Medulla oblongata (tissue), 1 donor: ENCODE results near the gene RBP5.

Experiments used
- DNase-seq: peaks from one replicate; pipeline ENCODE4 v3.0.0-alpha.2; 2015; ENCODE audit errors: extremely low spot score

RBP5 gene

DNA sequence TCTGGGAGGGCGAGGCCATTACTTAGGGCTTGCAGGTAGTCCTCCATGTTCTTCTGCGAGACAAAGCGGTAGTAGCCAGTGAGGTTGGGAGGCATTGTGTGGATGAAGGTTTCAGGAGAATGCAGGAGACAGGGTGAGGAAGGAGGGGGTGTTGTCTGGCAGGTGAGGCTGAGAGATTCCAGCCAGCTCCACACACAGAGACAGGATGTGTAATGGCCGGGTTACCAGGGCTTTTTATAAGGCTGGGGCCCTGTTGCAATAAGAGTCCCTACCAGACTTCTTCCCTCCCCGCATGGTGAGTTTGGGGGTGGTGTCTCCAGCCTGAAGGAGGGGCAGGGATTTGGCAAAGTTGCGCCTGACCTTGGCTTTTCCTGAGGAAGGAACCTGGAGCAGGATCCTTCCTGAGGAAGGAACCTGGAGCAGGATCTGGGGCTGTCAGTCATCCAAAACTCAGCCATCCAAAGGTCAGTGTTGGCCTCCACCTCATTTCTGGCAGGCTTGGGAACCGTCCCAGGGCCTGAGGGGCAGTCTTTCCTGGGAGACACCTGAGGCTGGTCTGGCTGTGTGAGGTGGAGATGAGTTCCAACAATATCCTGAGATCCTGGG lies at the start of gene RBP5:
TSS of gene RBP5 (minus strand) at position 209 of the 606 bp plus-strand sequence. CDS start at position 95, 114 bp downstream.
- DNase-seq: no peak

- DNase-seq: no peak
These were observed 49.8 kb upstream of the RBP5 start for GRCh38 chr12:7178481-7178880.

- DNase-seq: no peak
These were observed 47.9 kb upstream of the RBP5 start for GRCh38 chr12:7176595-7176994.

DNA sequence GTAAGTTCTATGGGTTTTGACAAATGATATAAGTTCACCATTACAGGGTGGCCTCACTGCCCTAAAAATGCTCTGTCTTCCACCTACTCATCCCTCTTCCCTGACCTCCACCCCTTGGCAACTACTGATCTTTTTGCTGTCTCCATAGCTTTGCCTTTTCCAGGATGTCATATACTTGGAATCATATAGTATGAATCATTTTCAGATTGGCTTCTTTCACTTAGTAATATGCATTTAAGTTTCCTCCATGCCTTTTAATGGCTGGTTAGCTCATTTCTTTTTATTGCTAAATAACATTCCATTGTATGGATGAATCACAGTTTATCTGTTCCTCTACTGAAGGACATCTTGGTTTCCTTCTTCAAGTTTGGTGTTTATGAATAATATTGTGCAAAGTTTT lies 46.8 kb upstream of the RBP5 start:
- DNase-seq: no peak

DNA sequence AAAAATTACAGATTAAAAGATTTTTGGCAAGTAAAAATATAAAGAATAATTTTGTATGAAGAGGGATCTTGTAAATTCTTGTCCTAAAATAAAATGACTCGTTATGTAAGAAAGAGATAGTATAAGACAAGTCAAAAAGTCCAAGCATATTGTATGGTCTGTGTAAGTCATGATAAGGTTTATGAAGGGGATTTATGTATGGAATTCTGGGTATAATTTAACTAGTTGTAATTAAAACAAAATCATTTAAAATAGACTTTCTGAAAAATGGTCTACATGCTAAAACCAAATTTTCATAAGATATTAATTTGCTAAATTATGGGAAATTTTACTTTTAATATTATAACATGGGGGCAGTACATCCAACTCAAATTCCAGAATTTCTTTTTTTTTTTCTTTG lies 43.2 kb upstream of the RBP5 start:
- DNase-seq: no peak

DNA sequence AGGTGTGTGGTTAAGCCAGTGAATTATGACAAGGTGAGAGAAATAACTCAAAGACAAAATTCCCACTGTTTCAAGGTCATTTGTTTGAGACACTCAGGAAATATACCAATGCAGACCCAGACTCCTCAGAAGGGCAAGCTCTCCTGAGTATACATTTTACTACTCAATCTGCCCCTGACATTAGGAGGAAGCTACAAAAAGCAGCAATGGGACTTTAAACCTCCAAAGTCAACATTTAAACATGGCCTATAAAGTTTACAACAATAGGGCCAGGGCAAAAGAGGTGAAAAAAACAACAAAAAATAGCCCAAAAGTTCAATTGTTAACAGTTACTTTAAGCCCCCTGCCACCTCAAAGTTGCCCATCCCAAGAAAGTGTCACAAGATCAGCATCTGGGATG lies 41.3 kb upstream of the RBP5 start:
- DNase-seq: no peak

DNA sequence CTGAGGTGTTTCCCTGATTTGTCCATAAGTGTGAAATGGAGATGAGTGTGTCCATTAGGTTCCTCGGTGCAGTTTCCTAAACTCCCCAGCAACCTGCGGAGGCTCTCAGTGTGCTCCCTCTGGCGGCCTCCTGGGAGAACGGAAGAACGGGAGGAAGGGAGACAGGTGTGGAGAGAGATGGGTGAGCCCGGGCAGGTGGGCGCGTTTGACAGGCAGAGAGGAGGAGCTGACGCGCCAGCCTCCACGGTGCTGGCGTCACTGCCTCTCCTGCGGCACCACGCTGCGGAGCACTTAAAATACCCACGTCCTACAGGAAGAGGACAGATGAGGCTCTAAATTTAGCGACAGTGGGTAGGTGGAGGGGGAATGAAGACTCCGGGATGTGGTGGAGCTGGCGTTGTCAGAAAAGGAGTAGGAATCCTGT lies 34.0 kb upstream of the RBP5 start:
- no peak for DNase-seq

DNA sequence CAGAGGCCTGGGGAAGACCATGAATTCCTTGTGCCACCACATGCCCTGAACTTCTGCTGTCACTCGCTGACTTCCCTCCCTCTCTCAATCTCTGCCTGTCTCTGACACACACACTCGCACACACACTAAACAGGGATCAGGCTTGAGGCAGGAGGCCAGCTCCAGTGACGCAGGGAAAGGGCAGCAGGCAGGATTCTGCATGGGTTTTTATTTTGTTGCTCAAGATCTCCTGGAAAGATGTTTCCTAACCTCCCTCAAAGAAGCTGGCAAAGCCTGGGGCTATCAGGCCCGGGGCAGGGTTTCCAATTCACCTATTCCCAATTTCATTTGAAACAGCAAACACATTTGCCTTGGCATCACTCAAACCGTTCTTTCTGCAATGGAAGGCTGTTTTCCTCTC lies 33.1 kb upstream of the RBP5 start:
- DNase-seq: no peak

GRCh38 chr12:7161327-7161726 lies 32.6 kb upstream of the RBP5 start:
- DNase-seq: no peak

DNA sequence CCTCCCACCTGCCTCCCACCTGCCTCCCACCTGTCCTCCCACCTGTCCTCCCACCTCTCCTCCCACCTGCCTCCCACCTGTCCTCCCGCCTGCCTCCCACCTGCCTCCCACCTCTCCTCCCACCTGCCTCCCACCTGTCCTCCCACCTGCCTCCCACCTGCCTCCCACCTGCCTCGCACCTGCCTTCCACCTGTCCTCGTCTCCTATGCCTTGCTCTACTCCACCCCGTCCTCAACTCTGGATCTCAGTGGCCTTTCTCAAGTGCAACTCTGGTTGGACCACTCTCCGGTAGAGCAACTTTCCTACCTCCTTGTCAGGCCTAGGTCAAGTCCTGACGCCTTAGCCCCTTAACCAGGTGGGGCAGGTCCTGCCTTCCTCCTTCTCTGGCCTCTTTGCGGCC lies 31.5 kb upstream of the RBP5 start:
- DNase-seq: no peak

DNA sequence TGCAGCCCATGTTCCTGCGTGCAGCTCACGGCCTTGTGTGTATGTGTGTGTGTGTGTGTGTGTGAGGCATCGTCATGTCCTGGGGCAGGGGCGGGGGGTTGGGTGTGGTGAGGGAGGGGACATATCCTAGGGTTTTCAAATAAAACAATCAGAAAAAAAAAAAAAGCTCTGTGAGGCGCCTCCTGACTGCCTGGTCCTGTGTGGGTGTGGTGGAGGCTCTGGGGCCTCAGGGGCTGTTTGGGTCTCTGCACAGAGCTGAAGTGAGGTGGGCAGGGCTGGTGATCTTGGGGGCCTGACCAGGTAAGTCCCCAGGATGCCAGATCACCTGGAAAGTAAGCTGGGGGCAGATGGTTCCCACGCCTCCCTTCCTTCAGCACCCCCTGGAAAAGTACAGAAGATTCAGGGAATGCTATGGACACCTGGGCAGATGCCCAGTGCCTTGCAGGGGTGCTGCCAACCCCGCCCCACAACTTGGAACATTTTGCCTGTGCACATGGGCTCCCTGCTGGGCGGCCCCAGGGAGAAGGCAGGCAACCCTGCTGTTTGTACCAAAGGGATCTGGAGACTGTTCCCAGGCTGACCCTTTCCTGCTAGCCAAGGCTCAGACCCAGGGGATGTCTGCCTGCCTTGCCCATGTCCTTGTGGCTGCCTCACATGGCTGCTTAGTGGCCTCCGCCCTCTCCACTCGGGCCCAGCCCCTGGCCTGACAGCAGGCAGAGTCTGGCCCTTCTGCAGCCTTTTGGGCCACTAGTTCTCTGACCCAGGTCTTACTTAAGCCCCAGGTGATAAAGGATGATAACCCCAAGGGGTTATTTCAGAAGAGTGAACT lies 30.3 kb upstream of the RBP5 start:
- no peak for DNase-seq

GRCh38 chr12:7157391-7157790 lies 28.7 kb upstream of the RBP5 start:
- no peak for DNase-seq

GRCh38 chr12:7156259-7157197 lies 27.8 kb upstream of the RBP5 start:
- no peak for DNase-seq

DNA sequence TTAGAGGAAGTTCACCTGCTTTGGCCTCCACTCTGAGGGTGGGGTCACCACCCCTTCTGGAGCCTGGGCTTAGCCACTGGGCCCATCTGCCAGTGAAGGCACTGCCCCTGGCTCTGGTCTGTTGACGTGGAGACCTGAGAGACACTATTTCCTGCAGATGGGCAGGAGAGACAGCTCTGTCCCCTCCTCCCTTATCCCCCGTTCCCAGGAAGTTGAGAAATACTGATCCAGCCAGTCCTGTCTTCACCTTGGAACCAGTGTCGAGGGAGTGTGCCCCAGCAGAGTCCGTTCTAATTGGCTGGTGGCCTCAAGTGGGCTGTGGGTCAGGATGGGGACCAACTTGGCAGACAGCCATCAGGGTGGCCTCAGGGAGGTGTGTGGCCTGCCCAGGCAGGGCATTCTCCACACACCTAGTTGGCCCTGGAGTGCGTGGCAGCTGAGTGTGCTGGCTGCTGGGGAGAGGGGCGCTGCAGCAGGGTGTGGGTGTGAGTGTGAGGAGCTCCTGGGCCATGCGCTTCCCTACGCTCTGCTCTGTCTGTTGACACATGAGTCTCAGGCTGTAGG lies 26.9 kb upstream of the RBP5 start:
- DNase-seq: no peak

- no peak for DNase-seq
These were observed 26.3 kb upstream of the RBP5 start for GRCh38 chr12:7154901-7155470.

DNA sequence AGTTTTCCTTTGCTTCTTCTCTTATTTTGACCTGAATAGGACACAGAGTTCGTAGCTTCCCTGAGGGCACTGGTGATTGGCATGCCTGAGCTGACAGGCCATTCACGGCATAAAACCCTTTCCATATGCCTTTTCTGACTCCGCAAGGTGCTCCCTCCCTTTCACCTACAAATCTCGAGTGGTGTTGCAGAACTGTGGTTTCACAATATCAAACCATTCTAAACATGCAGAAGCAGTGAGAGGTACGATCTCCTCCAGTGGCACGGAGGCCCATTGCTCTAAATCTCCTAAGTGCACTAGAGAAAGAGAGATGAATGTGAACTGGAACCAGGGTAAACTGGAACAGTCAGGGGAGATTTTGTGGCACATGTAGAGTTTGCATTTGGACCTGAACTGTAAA lies 25.4 kb upstream of the RBP5 start:
- DNase-seq: no peak

DNA sequence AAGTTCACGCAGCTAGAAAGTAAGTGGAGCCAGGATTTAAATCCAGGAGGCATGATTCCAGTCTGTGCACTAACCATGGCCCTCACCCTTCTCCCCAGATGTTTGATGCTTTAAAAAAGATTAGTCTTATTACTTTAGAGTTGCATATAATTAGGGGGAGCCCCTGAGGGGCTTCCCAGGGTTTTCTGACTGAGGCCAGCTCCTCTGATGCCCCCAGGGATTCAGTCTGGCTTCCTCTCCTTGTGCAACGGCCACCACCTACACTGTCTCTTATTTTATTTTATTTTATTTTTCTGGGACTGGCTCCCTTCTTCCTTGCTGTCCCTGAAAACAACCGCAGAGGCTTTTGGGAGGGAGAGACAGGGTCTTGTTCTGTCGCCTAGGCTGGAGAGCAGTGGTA lies 24.1 kb upstream of the RBP5 start:
- no peak for DNase-seq

DNA sequence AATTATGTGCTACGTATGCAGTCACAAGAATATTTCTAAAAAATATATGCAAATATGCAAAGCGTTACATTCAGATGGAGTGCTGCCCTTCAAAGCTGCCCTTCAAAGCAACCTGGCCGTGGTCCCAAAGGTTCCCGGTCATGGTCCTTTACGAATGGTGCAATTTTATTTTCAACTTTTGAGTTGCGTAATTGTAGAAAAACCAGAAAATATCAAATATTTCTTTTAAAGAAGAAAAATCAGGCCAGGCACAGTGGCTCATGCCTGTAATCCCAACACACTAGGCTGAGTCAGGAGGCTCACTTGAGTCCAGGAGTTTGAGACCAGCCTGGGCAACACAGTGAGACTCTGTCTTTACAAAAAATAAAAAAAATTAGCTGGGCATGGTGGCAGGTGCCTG lies 22.8 kb upstream of the RBP5 start:
- no peak for DNase-seq

- DNase-seq: no peak
These were observed 22.2 kb upstream of the RBP5 start for GRCh38 chr12:7150841-7151240.

GRCh38 chr12:7150356-7150755 lies 21.7 kb upstream of the RBP5 start:
- no peak for DNase-seq

- no peak for DNase-seq
These were observed 18.2 kb upstream of the RBP5 start for GRCh38 chr12:7146906-7147305.

DNA sequence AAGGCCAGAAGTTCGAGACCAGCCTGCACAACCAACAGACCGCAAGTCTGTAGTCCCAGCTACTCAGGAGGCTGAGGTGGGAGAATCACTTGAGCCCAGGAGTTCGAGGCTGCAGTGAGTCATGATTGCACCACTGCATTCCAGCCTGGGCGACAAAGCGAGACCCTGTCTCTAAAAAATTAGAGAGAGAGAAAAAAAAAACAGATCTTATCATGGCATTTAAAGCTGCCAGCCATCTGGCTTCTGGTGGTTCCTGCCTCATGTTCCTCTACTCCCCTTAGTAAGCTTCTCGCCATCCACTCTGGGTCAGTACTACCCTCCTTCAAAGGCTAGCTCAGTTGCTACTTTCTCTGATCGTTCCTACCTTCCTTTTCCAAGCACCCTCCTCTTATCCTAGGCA lies 17.5 kb upstream of the RBP5 start:
- DNase-seq: no peak
